GM19023 (cell line): ENCODE measurements around the gene PCDHGA5.
"Not testable (repeated sequence)": the region's sequence is repeated elsewhere in the genome, so short reads cannot be mapped to it uniquely, and the experiment has no call there.

ENCODE experiments used
- ATAC-seq: cut with Tn5 transposase; IDR thresholded peaks from one replicate; pipeline ENCODE4 v1.9.1; 2021; ENCODE audit warnings: mild to moderate bottlenecking, moderate library complexity; ENCODE audit not compliant: unreplicated experiment

PCDHGA5 gene

GRCh38 chr5:141349917-141350619, 13.9 kb upstream of the PCDHGA5 start, which contains the start of gene PCDHGB1:
Gene PCDHGB1 (plus strand): TSS chr5:141350099. CDS start chr5:141350261, 162 bp downstream.
- no peak for ATAC-seq

GRCh38 chr5:141351591-141351990, 12.4 kb upstream of the PCDHGA5 start:
- no peak for ATAC-seq

GRCh38 chr5:141354900-141355469, 9.0 kb upstream of the PCDHGA5 start, which contains the start of gene PCDHGA4:
Gene PCDHGA4 (plus strand): TSS chr5:141355021. CDS start chr5:141355108, 87 bp downstream.
- no peak for ATAC-seq

GRCh38 chr5:141355641-141356040, 8.3 kb upstream of the PCDHGA5 start:
- no peak for ATAC-seq

GRCh38 chr5:141356133-141356532, 7.8 kb upstream of the PCDHGA5 start:
- no peak for ATAC-seq

- no peak for ATAC-seq
Measured at GRCh38 chr5:141356950-141357349, 7.0 kb upstream of the PCDHGA5 start.

- no peak for ATAC-seq
Measured at GRCh38 chr5:141359790-141360426, 4.1 kb upstream of the PCDHGA5 start, which contains the start of gene PCDHGB2. Gene PCDHGB2 (plus strand): TSS chr5:141359994. CDS start chr5:141360136, 142 bp downstream.

GRCh38 chr5:141360685-141361084, 3.3 kb upstream of the PCDHGA5 start:
- no peak for ATAC-seq

GRCh38 chr5:141362719-141363118, 1.2 kb upstream of the PCDHGA5 start:
- ATAC-seq, result no peak

GRCh38 chr5:141366016-141366896, 2.3 kb downstream of the PCDHGA5 start:
- no peak for ATAC-seq

GRCh38 chr5:141369994-141370848, 6.3 kb downstream of the PCDHGA5 start, which contains the start of gene PCDHGB3:
Gene PCDHGB3 (plus strand): TSS chr5:141370242. CDS start chr5:141370395, 153 bp downstream.
- ATAC-seq, result peak; percentile 96

GRCh38 chr5:141371572-141372475, 7.9 kb downstream of the PCDHGA5 start:
- ATAC-seq, result no peak

- no peak for ATAC-seq
Measured at GRCh38 chr5:141373673-141374317, 9.8 kb downstream of the PCDHGA5 start, which contains the start of gene PCDHGA6. Gene PCDHGA6 (plus strand): TSS chr5:141373891. CDS start chr5:141374084, 193 bp downstream.

GRCh38 chr5:141374627-141375026, 10.7 kb downstream of the PCDHGA5 start:
- ATAC-seq, result no peak

GRCh38 chr5:141375444-141376155, 11.6 kb downstream of the PCDHGA5 start:
- ATAC-seq, result not testable (repeated sequence)

- no peak for ATAC-seq
Measured at GRCh38 chr5:141382469-141383294, 18.7 kb downstream of the PCDHGA5 start, which contains the start of gene PCDHGA7. Gene PCDHGA7 (plus strand): TSS chr5:141382742. CDS start chr5:141382900, 158 bp downstream.
